ENCODE results near the gene FRMD4A. TPM values are rescaled to one million over a fixed set of nuclear protein-coding genes. Genes with fewer than 3 reads are reported as not detected.

Gene FRMD4A
- total RNA-seq, 1 donor from 2014 or later = 0.64 TPM

DNA sequence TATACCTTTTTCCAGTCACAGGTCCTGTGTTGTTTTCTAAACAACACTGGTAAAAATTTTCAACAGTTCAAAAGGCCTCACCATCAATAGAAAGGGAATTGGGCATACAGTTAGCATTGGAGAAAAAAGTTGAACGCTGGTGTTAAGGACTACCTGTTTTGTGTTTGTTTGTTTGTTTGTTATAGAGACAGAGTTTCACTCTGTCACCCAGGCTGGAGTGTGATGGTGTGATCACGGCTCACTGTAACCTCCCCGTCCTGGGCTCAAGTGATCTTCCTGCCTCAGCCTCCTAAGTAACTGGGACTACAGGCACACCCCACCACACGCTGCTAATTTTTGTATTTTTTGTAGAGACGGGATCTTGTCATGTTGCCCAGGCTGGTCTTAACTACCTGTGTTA, 437.9 kb downstream of the FRMD4A start:
- intact Hi-C loops (cut with micrococcal nuclease) = no loop called here
- TF ChIP-seq, protein P1, sequence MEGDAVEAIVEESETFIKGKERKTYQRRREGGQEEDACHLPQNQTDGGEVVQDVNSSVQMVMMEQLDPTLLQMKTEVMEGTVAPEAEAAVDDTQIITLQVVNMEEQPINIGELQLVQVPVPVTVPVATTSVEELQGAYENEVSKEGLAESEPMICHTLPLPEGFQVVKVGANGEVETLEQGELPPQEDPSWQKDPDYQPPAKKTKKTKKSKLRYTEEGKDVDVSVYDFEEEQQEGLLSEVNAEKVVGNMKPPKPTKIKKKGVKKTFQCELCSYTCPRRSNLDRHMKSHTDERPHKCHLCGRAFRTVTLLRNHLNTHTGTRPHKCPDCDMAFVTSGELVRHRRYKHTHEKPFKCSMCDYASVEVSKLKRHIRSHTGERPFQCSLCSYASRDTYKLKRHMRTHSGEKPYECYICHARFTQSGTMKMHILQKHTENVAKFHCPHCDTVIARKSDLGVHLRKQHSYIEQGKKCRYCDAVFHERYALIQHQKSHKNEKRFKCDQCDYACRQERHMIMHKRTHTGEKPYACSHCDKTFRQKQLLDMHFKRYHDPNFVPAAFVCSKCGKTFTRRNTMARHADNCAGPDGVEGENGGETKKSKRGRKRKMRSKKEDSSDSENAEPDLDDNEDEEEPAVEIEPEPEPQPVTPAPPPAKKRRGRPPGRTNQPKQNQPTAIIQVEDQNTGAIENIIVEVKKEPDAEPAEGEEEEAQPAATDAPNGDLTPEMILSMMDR (IDR thresholded peaks at IDR 0.05) = no peak
- Mint-ChIP-seq H3K4me3 (no peak overlapping the region), H3K27ac (no peak overlapping the region), H3K36me3 (ENCODE audit: low read depth) (no peaks in the 10 kb centered on the region), H3K27me3 (peaks cover 60% of the 10 kb centered on the region), H3K9me3 (no peaks in the 10 kb centered on the region), H3K4me1 (peaks cover 15% of the 10 kb centered on the region)
- CTCF ChIA-PET = no interaction called here
- no peak for DNase-seq
- no peak for ATAC-seq (ENCODE audit: low read depth)
- POLR2A ChIA-PET = no interaction called here

- TF ChIP-seq, protein P1 (IDR thresholded peaks at IDR 0.05) = no peak
- ATAC-seq (ENCODE audit: low read depth) = no peak
These were observed 438.7 kb downstream of the FRMD4A start for GRCh38 chr10:13892001-13892491.

GRCh38 chr10:13891128-13892000, 439.4 kb downstream of the FRMD4A start:
- Mint-ChIP-seq H3K4me3 (peak overlapping the region; percentile 75), H3K9me3 (no peaks in the 10 kb centered on the region), H3K27ac (no peak overlapping the region), H3K27me3 (peaks cover 66% of the 10 kb centered on the region), H3K36me3 (ENCODE audit: low read depth) (no peaks in the 10 kb centered on the region), H3K4me1 (peaks cover 15% of the 10 kb centered on the region)
- TF ChIP-seq, protein P1 (IDR thresholded peaks at IDR 0.05) = no peak
- ChIA-PET CTCF (no interaction called here), POLR2A (no interaction called here)
- intact Hi-C loops (cut with micrococcal nuclease) = loop anchor here (2.0 kb wide), 1 partner anchor 17 kb away; no protein-coding TSS in a partner anchor
- DNase-seq = no peak
- ATAC-seq (ENCODE audit: low read depth) = peak; percentile 45

More at GRCh38 chr10:13892001-13892491, 438.7 kb downstream of the FRMD4A start:
- no peak for DNase-seq
- peak overlapping the region; percentile 72 for H3K4me3 Mint-ChIP-seq
- H3K9me3 Mint-ChIP-seq = no peaks in the 10 kb centered on the region
- peaks cover 15% of the 10 kb centered on the region for H3K4me1 Mint-ChIP-seq
- H3K36me3 Mint-ChIP-seq (ENCODE audit: low read depth) = no peaks in the 10 kb centered on the region
- ChIA-PET CTCF (no interaction called here), POLR2A (no interaction called here)
- H3K27ac Mint-ChIP-seq = no peak overlapping the region
- intact Hi-C loops (cut with micrococcal nuclease) = no loop called here
- H3K27me3 Mint-ChIP-seq = peaks cover 65% of the 10 kb centered on the region

DNA sequence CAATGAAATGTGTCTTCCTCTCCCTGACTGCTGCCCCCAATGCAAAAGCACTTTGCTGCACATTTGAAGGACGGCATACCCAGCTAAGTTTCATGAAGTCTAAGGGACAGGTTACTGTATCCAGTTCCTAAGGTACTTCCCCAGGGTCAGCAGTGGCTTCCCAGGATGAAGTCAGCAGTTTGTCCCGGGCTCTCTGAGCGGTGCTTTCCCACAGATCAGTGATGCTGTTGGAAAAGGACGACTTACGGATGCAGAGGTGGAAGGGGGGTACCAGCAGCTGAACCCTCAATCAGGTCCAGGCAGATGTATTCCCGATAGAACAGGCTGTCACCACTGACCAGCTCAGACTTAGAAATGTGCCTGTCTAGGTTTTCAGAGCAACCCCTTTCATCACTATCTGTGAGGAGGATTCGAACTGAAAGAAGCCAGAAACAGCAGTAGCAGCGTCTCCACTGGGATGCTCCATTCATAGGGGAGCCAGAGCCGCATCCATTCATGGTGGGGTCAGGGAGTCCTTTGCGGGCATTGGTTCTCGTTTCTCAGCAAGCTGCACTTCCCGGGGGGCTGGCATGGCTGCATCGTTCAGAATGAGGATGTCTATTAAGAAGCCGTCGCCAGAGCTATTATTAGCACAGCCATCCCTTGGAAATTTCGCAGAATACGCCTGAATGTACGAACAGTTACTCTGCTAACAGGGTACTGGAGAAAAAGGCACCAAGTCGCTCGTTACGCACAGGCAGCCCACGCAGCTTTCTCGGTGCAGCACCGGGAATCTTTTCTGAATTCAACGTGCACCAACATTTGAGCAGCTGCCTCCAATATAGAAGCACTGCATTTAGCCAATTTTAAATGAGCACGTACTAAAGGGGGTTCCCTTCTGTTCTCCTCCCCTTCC, 440.2 kb downstream of the FRMD4A start:
- no peak overlapping the region for H3K27ac Mint-ChIP-seq
- peaks cover 68% of the 10 kb centered on the region for H3K27me3 Mint-ChIP-seq
- peaks cover 15% of the 10 kb centered on the region for H3K4me1 Mint-ChIP-seq
- ATAC-seq (ENCODE audit: low read depth) (no peak), DNase-seq (no peak)
- H3K9me3 Mint-ChIP-seq = no peaks in the 10 kb centered on the region
- ChIA-PET POLR2A (no interaction called here), CTCF (interaction anchor here (0.8 kb wide), 1 partner anchor 107 kb away, joined by 3 read pairs; no protein-coding TSS in a partner anchor)
- TF ChIP-seq, protein P1 (IDR thresholded peaks at IDR 0.05) = no peak
- intact Hi-C loops (cut with micrococcal nuclease) = loop anchor here (2.0 kb wide), 1 partner anchor 16 kb away; no protein-coding TSS in a partner anchor
- no peaks in the 10 kb centered on the region for H3K36me3 Mint-ChIP-seq (ENCODE audit: low read depth)
- H3K4me3 Mint-ChIP-seq = peak overlapping the region; percentile 75

Data from activated B cell treated with CpG ODN at 0.5 μM for 24 hours (primary cell).